Adrenal gland (tissue), 5 donors: ENCODE results near the gene RRN3.
"Not testable (repeated sequence)": the region's sequence is repeated elsewhere in the genome, so short reads cannot be mapped to it uniquely, and the experiment has no call there.

Experiments used
- POLR2A ChIP-seq, 2 donors: fragments of 450-650 bp; IDR thresholded peaks; one replicate each; pipeline ENCODE4 v1.6.1; 2017; ENCODE audit warnings: antibody characterized with exemption in 2 of 2, mild to moderate bottlenecking in 2 of 2, moderate library complexity in 1 of 2
- TF ChIP-seq, protein P1 (sequence below), 6 experiments: fragments of 450-650 bp in 4 of 6; fragments of 200-600 bp in 2 of 6; sonication (generic) in 1 of 6; IDR thresholded peaks; 1 replicate in 5 of 6; 2 replicates in 1 of 6; pipeline versions ENCODE4 v1.5.1 to v1.8.0; 2016 to 2021; ENCODE audit warnings: antibody characterized with exemption in 6 of 6, mild to moderate bottlenecking in 2 of 6, moderate library complexity in 1 of 6
- donor health status: DM: no; HTN: no; CAD: no.

DNA sequence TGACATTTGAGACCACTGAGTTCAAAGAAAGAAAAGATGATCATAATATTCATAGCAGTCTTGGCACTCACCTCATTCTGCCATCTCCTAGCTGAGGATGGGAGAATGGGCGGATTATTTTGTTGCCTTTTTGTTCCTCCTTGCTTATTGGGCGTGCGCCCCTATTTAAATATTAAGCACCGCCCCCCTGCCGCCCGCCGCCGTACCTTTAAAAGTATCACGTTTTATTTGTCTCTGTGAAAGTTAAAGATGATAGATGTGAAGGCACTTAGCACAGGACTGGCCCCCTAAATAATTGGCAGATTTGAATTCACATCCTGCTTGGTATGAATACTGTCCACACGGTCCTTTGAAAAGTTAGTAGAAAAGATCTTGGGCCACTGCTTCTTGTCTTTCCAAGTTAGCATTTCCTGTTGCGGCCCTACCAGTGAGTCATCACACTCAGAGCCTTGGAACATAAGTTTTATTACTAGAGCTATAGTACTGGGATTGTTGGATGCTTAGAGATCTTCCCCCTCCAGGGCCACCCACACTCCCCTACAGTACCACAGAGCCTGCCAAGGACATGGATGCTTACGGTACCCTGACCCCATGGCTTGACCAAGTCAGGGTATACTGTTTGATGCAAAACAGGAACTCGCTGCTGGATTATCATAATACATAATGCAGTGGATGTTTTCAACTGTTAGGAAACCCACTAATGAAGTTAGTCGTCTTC lies 68.7 kb downstream of the RRN3 start:
- TF ChIP-seq, protein P1, sequence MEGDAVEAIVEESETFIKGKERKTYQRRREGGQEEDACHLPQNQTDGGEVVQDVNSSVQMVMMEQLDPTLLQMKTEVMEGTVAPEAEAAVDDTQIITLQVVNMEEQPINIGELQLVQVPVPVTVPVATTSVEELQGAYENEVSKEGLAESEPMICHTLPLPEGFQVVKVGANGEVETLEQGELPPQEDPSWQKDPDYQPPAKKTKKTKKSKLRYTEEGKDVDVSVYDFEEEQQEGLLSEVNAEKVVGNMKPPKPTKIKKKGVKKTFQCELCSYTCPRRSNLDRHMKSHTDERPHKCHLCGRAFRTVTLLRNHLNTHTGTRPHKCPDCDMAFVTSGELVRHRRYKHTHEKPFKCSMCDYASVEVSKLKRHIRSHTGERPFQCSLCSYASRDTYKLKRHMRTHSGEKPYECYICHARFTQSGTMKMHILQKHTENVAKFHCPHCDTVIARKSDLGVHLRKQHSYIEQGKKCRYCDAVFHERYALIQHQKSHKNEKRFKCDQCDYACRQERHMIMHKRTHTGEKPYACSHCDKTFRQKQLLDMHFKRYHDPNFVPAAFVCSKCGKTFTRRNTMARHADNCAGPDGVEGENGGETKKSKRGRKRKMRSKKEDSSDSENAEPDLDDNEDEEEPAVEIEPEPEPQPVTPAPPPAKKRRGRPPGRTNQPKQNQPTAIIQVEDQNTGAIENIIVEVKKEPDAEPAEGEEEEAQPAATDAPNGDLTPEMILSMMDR (IDR thresholded peaks at IDR 0.05) = not testable (repeated sequence)
- TF ChIP-seq POLR2A (IDR thresholded peaks at IDR 0.05) = not testable (repeated sequence)
